ENCODE data around the gene GLB1L2.

GLB1L2 gene

GRCh38 chr11:134358856-134359490 lies 27.2 kb downstream of the GLB1L2 start:
- Histone ChIP-seq H3K4me3 (ENCODE audit: low read depth, low read length, poor library complexity, severe bottlenecking) (no peak overlapping the region), H3K36me3 (ENCODE audit: insufficient read depth, low read length) (no peaks in the 10 kb centered on the region), H2AFZ (ENCODE audit: low read length) (no peak overlapping the region), H3K9me2 (ENCODE audit: low read depth, low read length) (no peaks in the 10 kb centered on the region), H3K4me1 (ENCODE audit: insufficient read depth, low read length, severe bottlenecking) (no peaks in the 10 kb centered on the region), H3K27ac (ENCODE audit: low read depth, low read length, poor library complexity, severe bottlenecking) (no peak overlapping the region), H3K4me2 (ENCODE audit: low read length) (no peak overlapping the region), H3F3A (ENCODE audit: insufficient read depth, low read length) (no peaks in the 10 kb centered on the region), H3K79me2 (ENCODE audit: insufficient read depth, low read length) (no peaks in the 10 kb centered on the region), H3K9me3 (ENCODE audit: low read length) (no peaks in the 10 kb centered on the region), H4K20me1 (ENCODE audit: insufficient read depth, low read length) (no peaks in the 10 kb centered on the region), H3K27me3 (ENCODE audit: insufficient read depth, low read length) (no peaks in the 10 kb centered on the region), H3K9ac (ENCODE audit: low read length) (no peak overlapping the region)
- no peak for TF ChIP-seq EZH2 (IDR thresholded peaks at IDR 0.05; ENCODE audit: borderline replicate concordance, low read length)
- no peak for TF ChIP-seq CTCF (IDR thresholded peaks at IDR 0.05; ENCODE audit: low read length)

- H3K4me2 ChIP-seq (ENCODE audit: low read length): no peak overlapping the region
- no peaks in the 10 kb centered on the region for H3K27me3 ChIP-seq (ENCODE audit: insufficient read depth, low read length)
- TF ChIP-seq EZH2 (IDR thresholded peaks at IDR 0.05; ENCODE audit: borderline replicate concordance, low read length) (no peak), CTCF (IDR thresholded peaks at IDR 0.05; ENCODE audit: low read length) (no peak)
- no peak overlapping the region for H3K4me3 ChIP-seq (ENCODE audit: low read depth, low read length, poor library complexity, severe bottlenecking)
- no peak overlapping the region for H2AFZ ChIP-seq (ENCODE audit: low read length)
- H4K20me1 ChIP-seq (ENCODE audit: insufficient read depth, low read length): no peaks in the 10 kb centered on the region
- H3K79me2 ChIP-seq (ENCODE audit: insufficient read depth, low read length): no peaks in the 10 kb centered on the region
- H3K9ac ChIP-seq (ENCODE audit: low read length): no peak overlapping the region
- no peak overlapping the region for H3K27ac ChIP-seq (ENCODE audit: low read depth, low read length, poor library complexity, severe bottlenecking)
- no peaks in the 10 kb centered on the region for H3K36me3 ChIP-seq (ENCODE audit: insufficient read depth, low read length)
- no peaks in the 10 kb centered on the region for H3F3A ChIP-seq (ENCODE audit: insufficient read depth, low read length)
- no peaks in the 10 kb centered on the region for H3K9me3 ChIP-seq (ENCODE audit: low read length)
- no peaks in the 10 kb centered on the region for H3K4me1 ChIP-seq (ENCODE audit: insufficient read depth, low read length, severe bottlenecking)
- no peaks in the 10 kb centered on the region for H3K9me2 ChIP-seq (ENCODE audit: low read depth, low read length)
These were observed 27.9 kb downstream of the GLB1L2 start for GRCh38 chr11:134359646-134360045.

GRCh38 chr11:134360050-134360835 lies 28.5 kb downstream of the GLB1L2 start:
- no peaks in the 10 kb centered on the region for H3K4me1 ChIP-seq (ENCODE audit: insufficient read depth, low read length, severe bottlenecking)
- no peak overlapping the region for H3K27ac ChIP-seq (ENCODE audit: low read depth, low read length, poor library complexity, severe bottlenecking)
- no peaks in the 10 kb centered on the region for H3K9me3 ChIP-seq (ENCODE audit: low read length)
- H3K4me3 ChIP-seq (ENCODE audit: low read depth, low read length, poor library complexity, severe bottlenecking): no peak overlapping the region
- H2AFZ ChIP-seq (ENCODE audit: low read length): no peak overlapping the region
- no peaks in the 10 kb centered on the region for H3K79me2 ChIP-seq (ENCODE audit: insufficient read depth, low read length)
- H4K20me1 ChIP-seq (ENCODE audit: insufficient read depth, low read length): no peaks in the 10 kb centered on the region
- H3K9ac ChIP-seq (ENCODE audit: low read length): no peak overlapping the region
- H3F3A ChIP-seq (ENCODE audit: insufficient read depth, low read length): no peaks in the 10 kb centered on the region
- H3K4me2 ChIP-seq (ENCODE audit: low read length): no peak overlapping the region
- H3K36me3 ChIP-seq (ENCODE audit: insufficient read depth, low read length): no peaks in the 10 kb centered on the region
- peak; percentile 64 for TF ChIP-seq CTCF (IDR thresholded peaks at IDR 0.05; ENCODE audit: low read length)
- TF ChIP-seq EZH2 (IDR thresholded peaks at IDR 0.05; ENCODE audit: borderline replicate concordance, low read length): no peak
- H3K27me3 ChIP-seq (ENCODE audit: insufficient read depth, low read length): no peaks in the 10 kb centered on the region
- no peaks in the 10 kb centered on the region for H3K9me2 ChIP-seq (ENCODE audit: low read depth, low read length)
